ENCODE results near the gene BCLAF3. TPM values are rescaled to one million over a fixed set of nuclear protein-coding genes. Genes with fewer than 3 reads are reported as not detected.

The BCLAF3 gene
- polyA plus RNA-seq, 3 donors = 12.2 to 16.6 (median 14.9) TPM

DNA sequence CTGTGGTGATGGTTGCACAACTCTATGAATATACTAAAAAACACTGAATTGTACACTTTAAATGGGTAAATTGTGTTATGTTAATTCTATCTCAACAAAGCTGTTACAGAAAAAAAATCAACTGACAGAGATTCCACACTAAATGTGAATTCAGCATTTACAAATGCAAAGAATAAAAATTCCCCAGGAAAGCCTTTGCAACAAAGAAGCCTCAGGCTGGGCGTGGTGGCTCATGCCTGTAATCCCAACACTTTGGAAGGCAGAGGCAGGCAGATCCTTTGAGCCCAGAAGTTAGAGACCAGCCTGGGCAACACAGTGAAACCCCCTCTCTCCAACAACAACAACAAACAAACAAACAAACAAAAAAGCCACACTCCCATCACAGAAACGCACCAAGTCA lies 8.9 kb downstream of the BCLAF3 start:
- no peak for DNase-seq (ENCODE audit: extremely low read depth in 1 of 11, low read depth in 9 of 11, low spot score in 4 of 11)

DNA sequence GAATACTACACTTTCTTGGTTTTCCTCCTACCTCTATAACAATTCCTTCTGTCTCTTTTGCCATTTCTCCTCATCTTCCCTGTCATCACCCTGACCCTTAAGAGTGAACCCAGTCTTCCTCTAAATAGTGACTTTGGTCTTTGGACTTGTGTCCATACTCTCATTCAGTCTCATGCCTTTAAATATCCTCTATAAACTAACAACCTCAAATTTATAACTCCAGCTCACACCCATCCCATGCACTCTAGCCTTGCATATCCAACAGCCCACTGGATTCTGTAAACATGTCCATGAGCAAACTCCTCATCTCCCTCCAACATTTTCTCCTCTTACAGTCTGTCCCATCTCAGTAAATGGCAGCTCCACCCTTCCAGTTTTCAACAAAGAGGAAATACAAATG lies 15.0 kb downstream of the BCLAF3 start:
- no peak for DNase-seq (ENCODE audit: extremely low read depth in 1 of 11, low read depth in 9 of 11, low spot score in 4 of 11)

DNA sequence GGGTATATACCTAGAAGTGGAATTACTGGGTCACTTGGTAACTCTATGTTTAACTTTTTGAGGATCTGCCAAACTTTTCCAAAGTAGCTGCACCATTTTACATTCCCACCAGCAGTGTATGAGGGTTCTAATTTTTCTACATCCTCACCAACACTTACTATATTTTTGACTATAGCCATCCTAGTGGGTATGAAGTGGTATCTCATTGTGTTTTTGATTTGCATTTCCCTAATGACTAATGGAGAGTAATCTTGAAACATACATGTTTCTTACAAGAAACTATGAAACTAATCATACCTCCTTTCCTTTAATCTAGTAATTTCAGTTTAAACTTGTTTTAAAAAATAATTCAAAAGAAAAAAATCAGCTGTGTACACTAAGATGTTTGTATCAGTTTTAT lies 17.9 kb downstream of the BCLAF3 start:
- DNase-seq (ENCODE audit: extremely low read depth in 1 of 11, low read depth in 9 of 11, low spot score in 4 of 11) = no peak

DNA sequence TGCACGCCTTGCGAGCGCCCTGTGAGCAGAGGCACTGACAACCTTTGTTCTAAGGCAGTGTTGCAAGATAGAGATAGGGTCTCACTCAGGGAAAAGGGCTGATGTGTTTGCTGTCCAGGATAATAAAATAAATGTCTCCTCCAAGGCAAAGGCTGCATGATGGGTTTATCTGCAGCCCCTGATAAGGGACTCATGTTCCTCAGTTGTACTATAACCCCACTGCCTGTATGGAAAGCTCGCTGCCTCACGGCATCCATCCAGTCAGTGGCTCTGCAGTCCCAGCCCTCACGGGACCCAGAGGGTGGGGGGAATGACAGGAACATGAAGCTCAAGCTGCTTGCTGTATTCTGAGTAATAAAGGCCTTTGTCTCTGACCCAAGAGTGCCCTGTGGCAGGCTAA lies 22.6 kb downstream of the BCLAF3 start:
- DNase-seq (ENCODE audit: extremely low read depth in 1 of 11, low read depth in 9 of 11, low spot score in 4 of 11) = no peak

DNA sequence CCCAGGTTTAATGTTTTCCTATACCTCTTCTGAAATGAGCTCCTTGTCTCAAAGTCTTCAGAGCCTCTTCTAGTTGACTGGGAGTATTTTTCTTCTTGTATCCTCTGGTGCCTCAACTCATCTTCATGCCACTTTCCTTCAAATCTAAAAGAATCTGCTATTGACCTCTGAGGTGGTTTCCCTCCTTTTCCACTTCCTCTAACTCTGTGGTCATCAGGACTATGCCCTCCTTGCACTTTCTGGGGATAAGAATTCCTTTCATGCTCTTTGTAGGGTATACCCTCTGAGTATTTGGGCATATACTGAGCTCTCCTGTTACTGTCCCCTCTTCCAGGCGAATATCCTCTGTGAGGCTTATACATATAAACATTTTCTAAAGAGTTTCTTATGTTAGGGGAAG lies 24.8 kb downstream of the BCLAF3 start:
- DNase-seq (ENCODE audit: extremely low read depth in 1 of 11, low read depth in 9 of 11, low spot score in 4 of 11) = no peak

DNA sequence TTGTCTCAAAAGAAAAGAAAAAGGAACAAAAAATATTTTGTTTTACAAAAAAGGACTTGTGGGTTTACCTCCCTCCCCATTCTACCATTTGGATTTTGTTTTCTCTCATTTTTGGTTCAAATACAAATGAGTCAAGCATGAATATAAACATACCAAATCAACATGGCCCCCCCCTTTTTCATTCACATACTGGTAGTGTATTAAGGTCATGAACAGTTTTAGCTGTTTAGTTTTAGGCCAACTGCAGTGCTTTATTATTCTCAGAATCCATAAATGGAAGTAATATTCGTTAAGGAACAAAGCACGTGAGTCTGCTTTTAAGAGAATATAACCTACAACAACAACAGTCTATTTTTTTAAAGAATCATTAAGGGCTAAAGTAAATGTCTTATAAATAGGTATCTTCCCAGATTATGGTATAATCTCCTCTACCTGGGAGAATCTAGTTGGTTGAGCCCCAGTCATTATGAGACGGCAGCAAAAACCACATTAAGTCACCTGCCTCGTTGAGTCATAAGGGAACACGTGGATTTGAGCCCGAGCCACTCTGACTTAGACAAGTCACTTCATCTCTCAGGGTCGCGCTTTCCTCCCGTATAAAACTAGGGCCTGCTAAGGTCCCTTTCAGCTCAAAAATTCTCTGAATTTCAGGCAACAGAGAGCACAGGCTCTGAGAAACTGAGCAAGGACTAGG lies 26.7 kb downstream of the BCLAF3 start:
- no peak for DNase-seq (ENCODE audit: extremely low read depth in 1 of 11, low read depth in 9 of 11, low spot score in 4 of 11)

GRCh38 chrX:19960913-19961312 lies 29.9 kb downstream of the BCLAF3 start:
- DNase-seq (ENCODE audit: extremely low read depth in 1 of 11, low read depth in 9 of 11, low spot score in 4 of 11) = no peak

GRCh38 chrX:19958552-19959486 lies 32.0 kb downstream of the BCLAF3 start:
- DNase-seq (ENCODE audit: extremely low read depth in 1 of 11, low read depth in 9 of 11, low spot score in 4 of 11) = no peak

DNA sequence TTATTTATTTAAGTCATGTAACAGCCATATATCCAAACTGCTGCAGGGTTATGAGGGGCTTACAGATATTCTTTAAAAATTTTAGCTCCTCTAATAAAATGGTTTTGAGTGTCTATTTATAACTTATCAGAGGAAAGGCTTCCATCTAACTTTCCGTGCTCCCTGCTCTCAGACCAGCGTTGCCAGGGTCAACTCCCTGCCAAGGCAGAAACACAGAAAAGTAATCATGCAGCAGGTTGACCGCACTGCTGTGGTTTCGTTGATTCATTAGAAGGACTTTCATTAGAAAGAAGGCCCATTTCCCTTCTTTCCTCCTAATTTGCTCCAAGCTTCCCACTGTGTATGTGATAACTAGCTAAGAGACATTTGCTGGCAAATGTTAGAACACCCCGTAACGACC lies 33.9 kb downstream of the BCLAF3 start:
- DNase-seq (ENCODE audit: extremely low read depth in 1 of 11, low read depth in 9 of 11, low spot score in 4 of 11) = no peak

DNA sequence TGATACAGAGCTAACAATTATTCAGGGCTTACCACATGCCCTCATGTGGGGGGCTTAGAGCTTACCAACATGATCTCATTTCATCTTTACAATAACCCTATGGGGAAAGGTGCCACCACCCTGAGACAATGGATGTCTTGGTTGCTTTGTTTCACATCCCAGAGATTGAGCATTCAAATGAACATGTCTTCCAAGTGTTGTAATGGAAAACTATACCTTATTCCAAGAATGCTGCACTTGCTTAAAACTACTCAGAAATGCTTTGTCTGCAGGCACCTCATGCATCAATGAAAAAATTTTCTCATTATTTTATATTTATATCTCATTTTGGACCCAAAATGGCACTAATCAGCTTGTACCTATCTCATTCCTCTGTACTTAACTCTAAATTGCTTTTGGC lies 34.6 kb downstream of the BCLAF3 start:
- DNase-seq (ENCODE audit: extremely low read depth in 1 of 11, low read depth in 9 of 11, low spot score in 4 of 11) = no peak

- DNase-seq (ENCODE audit: extremely low read depth in 1 of 11, low read depth in 9 of 11, low spot score in 4 of 11) = no peak
Measured at GRCh38 chrX:19955306-19955705, 35.6 kb downstream of the BCLAF3 start.

- DNase-seq (ENCODE audit: extremely low read depth in 1 of 11, low read depth in 9 of 11, low spot score in 4 of 11) = no peak
Measured at GRCh38 chrX:19954335-19955096, 36.3 kb downstream of the BCLAF3 start.

DNA sequence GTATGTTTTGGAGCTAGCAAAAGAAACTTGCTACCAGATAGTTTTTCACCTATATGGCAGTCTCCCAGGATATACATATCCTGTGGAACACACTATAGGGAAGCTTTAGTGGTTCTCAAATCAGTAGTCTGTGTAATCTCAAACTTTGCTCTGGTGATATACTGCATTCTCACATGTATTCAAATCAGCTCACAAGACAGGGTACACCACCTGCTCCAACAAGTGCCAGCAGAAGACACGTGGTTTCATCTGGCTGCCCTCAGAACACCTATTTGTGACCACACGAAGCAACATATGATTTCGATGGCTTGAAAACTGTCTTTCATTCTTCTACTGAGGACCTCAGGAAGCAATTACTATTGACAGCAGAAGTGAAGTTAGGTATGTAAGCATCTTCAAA lies 37.7 kb downstream of the BCLAF3 start:
- DNase-seq (ENCODE audit: extremely low read depth in 1 of 11, low read depth in 9 of 11, low spot score in 4 of 11) = no peak

- DNase-seq (ENCODE audit: extremely low read depth in 1 of 11, low read depth in 9 of 11, low spot score in 4 of 11) = no peak
Measured at GRCh38 chrX:19949340-19949739, 41.5 kb downstream of the BCLAF3 start.

DNA sequence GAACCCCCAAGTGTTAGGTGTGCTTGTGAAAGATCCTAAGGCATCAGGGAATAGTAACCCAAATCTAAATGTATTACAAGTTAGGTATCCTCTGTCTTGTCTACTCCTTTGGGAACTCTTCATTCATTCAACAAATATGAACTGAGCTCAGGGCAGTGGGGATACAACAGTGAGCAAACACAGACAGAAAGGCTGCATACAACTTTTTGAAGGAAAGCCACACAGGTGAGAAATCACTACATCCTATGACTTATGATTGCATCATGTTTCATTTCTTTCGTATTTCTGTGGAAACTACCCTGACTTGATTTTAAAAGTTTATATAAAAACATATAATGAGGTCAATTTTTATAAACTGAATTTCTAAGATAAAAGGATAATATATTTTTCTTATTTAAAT lies 43.2 kb downstream of the BCLAF3 start:
- no peak for DNase-seq (ENCODE audit: extremely low read depth in 1 of 11, low read depth in 9 of 11, low spot score in 4 of 11)

Other genes starting within 250 kb of the BCLAF3 start
- gene SH3KBP1, start 103.5 kb downstream of the BCLAF3 start, polyA plus RNA-seq (ENCODE audit: insufficient read length in 3 of 3) = 10 to 100 TPM; 32.6 to 39.9 (median 39.3) TPM
- 1 to 10 TPM; 3.2 to 4.3 (median 4.0) TPM for gene MAP7D2, start 125.8 kb upstream of the BCLAF3 start, polyA plus RNA-seq (ENCODE audit: insufficient read length in 3 of 3)
- gene EIF1AX, start 150.8 kb upstream of the BCLAF3 start, polyA plus RNA-seq (ENCODE audit: insufficient read length in 3 of 3) = 100 to 1,000 TPM in 2 of 3 donors, 10 to 100 TPM in 1; 92.2 to 133 (median 101) TPM

All from renal cortex interstitium (tissue), 11 donors.